GM18868 (cell line): Measurements from ENCODE around the gene CPNE6.
A peak's percentile ranks its signal among the peaks of the same experiment; 100 is the strongest.
"Not testable (repeated sequence)": the region's sequence is repeated elsewhere in the genome, so short reads cannot be mapped to it uniquely, and the experiment has no call there.

Experiments used
- ATAC-seq: cut with Tn5 transposase; IDR thresholded peaks from one replicate; pipeline ENCODE4 v1.9.1; 2021; ENCODE audit warnings: mild to moderate bottlenecking, moderate library complexity; ENCODE audit not compliant: unreplicated experiment

CPNE6 gene

DNA sequence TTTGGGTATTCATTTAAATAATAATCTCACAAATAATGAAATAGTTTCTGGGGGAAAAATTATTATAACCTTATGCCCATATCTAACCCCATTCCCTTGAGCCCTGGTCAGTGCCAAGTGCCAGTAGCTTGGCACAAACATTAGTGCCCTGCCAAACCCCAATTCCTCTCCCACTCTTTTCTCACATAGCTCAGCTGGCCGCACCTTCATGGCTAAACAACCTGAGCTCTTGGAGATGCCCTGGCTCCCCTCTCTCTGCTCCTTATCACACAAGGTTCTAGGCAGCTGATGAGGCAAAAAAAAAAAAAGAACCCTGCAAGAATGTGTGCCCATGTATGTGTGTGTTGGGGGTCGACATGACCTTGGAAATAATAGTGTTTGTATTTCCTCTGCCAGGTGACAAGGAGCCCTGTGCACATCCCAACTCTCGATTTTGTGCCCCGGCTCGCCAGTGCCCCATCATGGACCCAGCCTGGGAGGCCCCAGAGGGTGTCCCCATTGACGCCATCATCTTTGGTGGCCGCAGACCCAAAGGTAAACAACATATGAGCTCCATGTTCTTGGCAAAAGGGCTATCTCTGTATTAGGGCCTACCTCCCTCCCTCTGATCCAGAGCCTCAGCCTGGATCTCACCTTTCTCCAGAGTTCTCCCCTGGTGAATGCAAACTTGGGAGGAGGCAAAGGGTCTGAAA lies 31.1 kb downstream of the CPNE6 start:
- ATAC-seq: no peak

- ATAC-seq: no peak
Observed at GRCh38 chr14:24103451-24103850, 32.1 kb downstream of the CPNE6 start.

DNA sequence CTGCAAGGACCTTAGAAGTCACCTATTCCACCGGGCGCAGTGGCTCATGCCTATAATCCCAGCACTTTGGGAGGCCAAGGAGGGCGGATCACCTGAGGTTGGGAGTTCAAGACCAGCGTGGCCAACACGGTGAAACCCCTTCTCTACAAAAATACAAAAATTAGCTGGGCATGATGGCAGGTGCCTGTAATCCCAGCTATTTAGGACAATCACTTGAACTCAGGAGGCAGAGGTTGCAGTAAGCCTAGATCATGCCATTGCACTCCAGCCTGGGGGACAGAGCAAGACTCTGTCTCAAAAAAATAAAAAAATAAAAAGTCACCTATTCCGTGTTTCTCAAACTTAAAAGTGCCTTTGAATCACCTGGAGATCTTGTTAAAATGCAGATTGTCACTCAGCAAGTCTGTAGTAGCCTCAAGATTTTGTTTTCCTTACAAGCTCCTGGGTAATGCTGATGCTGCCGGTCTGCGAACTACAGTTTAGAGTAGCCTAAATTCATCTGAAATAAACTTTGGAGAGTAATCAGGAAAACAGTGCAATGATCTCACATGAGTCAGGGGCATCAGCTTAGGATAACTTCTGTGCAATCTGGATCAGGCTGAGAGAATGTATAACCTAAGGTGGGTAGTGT lies 34.4 kb downstream of the CPNE6 start:
- ATAC-seq: not testable (repeated sequence)

DNA sequence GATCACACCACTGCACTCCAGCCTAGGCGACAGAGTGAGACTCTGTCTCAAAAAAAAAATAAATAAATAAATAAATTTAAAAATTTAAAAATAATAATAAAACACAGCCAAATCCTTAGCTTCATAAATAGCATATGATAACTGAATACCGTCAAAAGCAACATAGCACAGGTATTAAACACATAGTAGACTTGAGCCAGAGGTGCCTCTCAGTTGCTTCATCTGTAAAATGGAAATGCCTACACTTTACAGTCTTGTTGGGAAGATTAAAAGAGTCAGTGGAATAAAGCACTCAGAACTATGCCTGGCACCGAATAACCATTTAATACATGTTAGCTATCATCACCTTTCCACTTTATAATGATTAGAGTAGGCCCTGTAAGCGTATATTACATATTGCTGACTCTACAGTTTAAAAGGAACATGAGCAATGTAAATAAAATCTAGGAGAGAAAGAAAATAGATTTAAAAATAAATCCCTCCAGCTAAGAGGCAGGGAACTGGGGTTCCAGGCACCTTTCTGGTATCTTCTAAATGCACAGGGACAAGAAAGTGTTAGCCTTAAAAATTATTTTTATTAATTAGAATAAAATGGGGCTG lies 35.4 kb downstream of the CPNE6 start:
- ATAC-seq: no peak

GRCh38 chr14:24108336-24108874 lies 37.0 kb downstream of the CPNE6 start:
- ATAC-seq: no peak

DNA sequence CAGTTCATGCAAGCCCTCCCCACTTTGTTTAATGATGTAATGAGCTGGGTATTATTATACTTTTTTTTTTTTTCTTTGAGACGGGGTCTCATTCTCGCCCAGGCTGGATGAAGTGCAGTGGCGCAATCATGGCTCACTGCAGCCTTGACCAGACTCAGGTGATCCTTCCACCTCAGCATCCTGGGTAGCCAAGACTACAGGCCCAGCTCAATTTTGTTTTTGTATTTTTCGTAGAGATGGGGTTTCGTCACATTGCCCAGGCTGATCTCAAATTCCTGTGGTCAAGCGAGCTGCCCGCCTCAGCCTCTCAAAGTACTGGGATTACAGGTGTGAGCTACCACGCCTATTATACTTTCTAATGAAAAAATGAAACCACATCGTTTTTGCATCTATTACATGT lies 38.7 kb downstream of the CPNE6 start:
- no peak for ATAC-seq

- ATAC-seq: no peak
Observed at GRCh38 chr14:24110523-24110922, 39.2 kb downstream of the CPNE6 start.

DNA sequence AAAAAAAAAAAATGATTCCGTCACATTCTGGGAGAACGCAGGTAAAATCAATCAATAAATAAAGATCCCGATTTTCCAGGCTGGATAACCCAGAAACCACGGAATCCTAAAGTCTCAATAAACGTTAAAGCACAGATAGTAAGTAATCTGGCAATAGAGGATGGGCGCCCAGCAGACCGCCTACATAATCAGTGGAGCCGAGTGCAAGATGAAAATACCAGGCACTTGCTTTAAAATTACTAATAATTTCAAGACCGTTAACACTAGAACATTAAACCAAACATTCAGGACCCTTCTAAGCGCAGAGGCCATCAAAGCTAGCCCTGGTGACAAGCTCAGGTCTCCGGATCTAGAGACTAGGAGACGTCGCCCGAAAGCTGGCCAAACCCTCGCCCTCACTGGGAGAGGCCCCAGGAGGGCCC lies 42.0 kb downstream of the CPNE6 start:
- ATAC-seq: no peak

- ATAC-seq: peak; percentile 26
Observed at GRCh38 chr14:24113801-24114531, 42.6 kb downstream of the CPNE6 start.

DNA sequence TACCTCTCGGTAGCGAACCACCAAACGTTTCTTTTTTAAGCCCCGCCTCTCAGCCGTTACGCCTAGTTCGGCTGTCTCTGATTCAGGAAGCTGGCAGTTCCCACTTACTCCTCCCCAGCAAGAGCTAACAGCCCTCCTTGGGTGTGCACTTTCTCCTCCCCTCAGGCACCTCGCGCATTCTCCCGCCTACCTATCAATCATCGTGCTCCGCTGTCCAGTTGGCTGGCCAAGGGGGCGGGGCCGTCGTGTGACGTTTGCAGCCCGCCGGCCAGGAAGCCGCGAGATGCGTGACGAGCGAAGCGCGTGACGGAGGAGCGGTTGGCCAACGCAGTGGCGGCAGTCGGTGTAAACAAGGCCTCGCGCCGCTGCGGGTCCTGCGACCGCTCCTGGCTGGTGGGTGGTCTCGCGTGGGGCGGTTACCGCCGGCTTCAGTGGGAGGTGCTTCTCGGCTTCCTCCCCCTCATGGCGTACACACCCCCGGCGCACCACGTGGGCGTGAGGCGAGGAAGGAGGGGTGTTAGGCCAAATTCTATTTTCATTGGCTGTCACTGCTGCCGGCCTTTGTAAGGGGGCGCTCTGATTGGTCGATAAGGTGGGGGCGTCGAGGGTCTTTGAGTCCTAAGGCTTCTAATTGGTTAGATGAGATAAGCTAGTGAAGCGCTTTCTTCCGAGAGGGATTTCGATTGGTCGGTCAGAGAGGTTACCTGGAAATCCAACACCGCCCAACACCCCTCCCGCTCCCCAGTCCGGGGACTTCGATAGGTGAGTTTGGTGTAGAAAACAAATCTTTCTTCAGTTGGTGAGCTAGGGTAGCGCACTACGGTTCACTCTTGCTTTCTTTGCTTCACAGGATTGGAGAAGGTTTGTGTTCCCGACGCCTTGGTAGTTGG lies 43.4 kb downstream of the CPNE6 start, which contains the start of the genes DCAF11 and NRL:
Gene DCAF11 (plus strand): TSS at position 246 of the 890 bp plus-strand sequence. CDS start 818 bp downstream, outside the sequence.
Gene NRL (minus strand): TSS at position 418 of the 890 bp plus-strand sequence. CDS start 32,101 bp downstream, outside the sequence.
- peak; percentile 86 for ATAC-seq

DNA sequence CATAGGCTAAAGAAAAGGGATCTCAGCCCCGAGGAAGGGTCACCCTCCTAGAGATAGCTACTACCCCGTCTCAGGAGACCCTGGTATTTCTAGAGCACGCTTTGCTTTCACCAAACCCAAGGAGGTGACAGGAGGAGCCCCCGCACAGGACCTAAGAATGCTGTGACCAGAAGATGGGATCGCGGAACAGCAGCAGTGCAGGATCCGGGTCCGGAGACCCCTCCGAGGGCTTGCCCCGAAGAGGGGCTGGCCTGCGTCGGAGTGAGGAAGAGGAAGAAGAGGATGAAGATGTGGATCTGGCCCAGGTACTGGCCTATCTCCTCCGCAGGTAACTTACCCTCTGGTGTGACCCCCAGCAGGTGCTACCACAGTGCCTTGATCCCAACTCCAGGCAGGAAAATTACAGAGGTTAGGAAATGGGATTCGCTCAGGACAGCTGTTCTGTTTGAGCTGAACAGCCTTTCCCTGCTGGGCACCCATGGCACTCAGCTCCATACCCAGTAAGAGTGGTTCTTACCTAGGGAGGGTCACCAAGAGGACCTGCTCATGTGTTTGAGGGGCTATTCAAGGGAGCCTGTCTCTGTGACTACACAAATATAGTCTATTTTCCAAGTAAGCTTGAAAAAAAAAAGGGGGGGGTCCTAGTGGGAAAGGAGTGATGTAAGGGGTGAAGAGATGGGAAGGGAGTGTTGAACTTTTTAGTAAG lies 44.2 kb downstream of the CPNE6 start:
- no peak for ATAC-seq

DNA sequence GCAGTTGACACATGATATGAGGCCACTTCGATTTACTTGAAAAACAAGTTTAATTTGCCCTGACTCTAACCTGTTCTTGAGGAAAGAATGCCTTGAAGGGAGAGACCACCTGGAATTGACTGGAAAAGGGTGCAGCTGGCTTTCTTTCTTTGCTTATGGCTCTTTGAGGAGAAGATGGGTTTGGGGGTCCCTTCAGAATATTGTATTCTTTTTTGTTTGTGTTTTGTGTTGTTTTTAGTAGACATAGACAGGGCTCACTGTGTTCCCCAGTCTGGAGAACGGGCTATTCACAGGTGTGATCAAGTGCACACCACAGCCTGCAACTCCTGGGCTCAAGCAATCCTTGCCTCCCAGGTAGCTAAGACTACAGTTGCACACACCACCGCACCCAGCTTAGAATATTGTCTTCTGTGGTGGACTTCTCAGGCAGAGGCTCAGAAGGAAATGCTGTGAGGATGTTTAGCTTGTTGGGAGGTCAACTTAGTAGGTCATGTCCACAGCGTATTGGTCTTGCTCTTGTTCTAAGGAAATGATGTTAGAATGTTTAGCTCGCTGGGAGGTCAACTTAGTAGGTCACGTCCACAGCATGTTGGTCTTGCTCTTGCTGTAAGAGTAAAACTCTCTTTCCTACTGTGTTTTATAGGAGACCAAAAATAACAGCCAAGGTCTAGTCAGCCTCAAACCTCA lies 44.9 kb downstream of the CPNE6 start:
- ATAC-seq: no peak

DNA sequence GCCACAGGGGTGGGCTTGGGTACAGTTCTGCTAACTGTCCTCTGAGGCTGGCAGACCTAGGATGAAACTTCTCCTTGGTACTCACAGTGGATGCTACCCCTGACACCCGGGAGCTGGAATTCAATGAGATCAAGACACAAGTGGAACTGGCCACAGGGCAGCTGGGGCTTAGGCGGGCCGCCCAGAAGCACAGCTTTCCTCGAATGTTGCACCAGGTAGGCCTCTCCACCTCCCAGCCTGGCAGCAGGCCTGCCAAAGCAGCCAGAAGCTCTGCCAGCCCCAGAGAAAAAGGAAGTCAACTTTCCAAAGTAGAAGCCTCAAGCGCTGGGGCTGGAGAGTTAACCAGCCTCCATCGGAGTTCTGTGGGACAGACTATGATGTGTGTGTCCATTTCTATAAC lies 45.8 kb downstream of the CPNE6 start:
- no peak for ATAC-seq

GRCh38 chr14:24119691-24120090 lies 48.3 kb downstream of the CPNE6 start:
- no peak for ATAC-seq

GRCh38 chr14:24121210-24121609 lies 49.8 kb downstream of the CPNE6 start:
- no peak for ATAC-seq

GRCh38 chr14:24122416-24122815 lies 51.1 kb downstream of the CPNE6 start:
- no peak for ATAC-seq

- no peak for ATAC-seq
Observed at GRCh38 chr14:24122898-24123297, 51.5 kb downstream of the CPNE6 start.

DNA sequence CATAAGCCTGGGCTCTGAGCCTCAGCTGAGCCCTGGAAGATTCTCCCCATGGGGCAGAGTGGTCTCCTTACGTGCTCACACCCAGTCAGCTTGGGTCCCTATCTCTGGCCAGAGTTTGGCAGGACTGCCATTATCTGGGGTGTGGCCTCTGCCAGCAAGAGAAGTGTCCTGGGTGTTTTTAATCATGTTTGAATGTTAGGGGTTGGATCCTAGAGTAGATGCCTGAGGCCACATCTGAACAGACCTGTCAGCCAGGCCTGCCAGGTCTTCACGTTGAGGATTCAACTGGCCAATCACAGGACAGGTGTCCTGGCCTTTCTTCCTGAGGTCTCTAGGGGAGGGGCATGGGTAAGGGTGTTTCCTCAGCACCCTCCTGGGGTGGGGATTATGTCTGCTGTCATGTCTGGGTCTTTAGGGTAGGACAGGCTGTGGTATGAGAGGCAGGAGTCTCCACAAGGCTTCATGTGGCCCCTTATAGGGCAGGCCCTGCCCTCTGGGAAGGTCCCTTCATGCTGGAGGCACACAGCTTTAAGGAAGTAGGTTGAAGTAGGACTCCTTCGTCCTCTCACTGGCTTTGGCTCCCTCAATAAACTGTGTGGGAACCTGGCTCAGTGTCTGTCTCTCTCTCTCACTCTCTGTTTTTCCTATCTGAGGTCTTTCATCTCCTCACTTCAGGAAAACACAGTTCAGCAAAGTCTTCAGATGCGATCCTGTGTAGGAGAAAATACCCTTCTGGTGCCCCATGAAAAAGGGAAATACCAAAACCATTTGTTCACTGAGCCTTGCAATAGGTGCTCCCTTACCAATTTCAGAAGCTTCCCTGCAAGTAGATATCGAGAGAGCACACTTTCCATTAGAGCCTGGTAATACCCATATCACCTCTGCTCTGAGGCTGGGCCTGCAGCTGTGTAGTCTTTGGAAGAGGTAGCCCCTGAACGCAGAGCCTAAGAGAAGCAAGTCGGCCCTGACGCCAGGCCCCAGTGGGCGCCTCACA lies 52.4 kb downstream of the CPNE6 start:
- ATAC-seq: peak; percentile 85
